Measurements from ENCODE around the gene SERTAD4. TPM values are rescaled to one million over a fixed set of nuclear protein-coding genes. Genes with fewer than 3 reads are reported as not detected.
"Not testable (repeated sequence)": the region's sequence is repeated elsewhere in the genome, so short reads cannot be mapped to it uniquely, and the experiment has no call there.

The SERTAD4 gene
- polyA plus RNA-seq, 1 donor: 3.3 TPM

DNA sequence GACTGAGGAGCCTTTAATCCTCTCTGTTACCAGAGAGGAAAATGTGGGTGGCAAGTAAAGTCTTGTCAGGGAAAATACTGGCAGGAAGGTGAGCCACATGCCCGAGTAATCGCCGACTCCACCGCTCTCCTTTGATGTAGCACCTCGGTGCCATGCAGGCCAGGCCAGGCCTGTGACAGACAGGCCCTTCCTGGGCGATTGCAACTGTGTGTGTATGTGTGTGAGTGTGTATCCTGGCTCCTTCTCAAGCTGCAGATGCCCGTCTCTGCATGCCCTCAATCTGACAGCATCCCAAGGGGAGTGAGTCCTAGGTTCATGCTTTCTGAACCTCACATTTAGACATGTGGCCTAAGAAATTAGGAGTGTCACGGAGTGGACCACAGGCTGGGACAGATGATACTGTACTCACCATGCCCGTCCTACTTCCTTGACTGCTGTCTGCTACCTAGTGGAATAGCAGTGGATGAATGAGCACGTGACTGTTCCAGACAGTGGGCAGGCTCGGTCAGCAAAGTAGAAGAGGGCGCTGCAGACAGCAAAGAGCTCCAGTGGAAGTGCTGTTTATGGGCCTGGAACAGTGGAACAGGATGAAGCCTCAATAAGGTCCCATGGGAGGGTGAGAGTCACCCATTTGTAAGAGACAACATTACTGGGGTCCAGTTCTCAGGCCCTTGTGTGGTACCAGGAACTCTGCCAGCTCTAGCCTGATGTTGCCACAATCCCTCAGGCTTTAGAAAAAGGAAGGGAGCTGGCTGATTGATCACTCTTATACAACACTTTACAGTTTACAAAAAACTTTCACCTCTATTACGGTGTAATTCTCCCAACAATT is 25.3 kb downstream of the SERTAD4 start:
- no peak for DNase-seq

GRCh38 chr1:210259561-210259960 is 27.0 kb downstream of the SERTAD4 start:
- no peak for DNase-seq

- DNase-seq: no peak
Measured at GRCh38 chr1:210260096-210260495, 27.5 kb downstream of the SERTAD4 start.

GRCh38 chr1:210262167-210262896 is 29.7 kb downstream of the SERTAD4 start:
- no peak for DNase-seq

- DNase-seq: no peak
Measured at GRCh38 chr1:210262897-210263272, 30.3 kb downstream of the SERTAD4 start.

DNA sequence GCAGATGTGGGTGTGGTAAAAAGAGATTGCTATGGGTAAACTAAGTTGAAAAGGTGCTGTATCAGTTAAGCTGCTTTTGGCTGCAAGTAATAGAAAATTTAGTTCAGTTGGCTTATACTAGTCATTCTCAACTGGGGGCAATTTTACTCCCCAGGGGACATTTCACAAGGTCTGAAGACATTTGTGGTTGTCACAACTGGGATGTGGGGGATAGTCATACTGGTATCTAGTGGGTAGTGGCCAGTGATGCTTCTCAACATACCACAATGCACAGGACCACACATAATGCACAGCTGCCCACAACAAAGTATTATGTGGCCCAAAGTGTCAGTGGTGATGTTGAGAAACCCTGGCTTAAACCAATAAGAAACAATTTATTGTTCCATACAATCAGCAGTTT is 31.4 kb downstream of the SERTAD4 start:
- DNase-seq: no peak

DNA sequence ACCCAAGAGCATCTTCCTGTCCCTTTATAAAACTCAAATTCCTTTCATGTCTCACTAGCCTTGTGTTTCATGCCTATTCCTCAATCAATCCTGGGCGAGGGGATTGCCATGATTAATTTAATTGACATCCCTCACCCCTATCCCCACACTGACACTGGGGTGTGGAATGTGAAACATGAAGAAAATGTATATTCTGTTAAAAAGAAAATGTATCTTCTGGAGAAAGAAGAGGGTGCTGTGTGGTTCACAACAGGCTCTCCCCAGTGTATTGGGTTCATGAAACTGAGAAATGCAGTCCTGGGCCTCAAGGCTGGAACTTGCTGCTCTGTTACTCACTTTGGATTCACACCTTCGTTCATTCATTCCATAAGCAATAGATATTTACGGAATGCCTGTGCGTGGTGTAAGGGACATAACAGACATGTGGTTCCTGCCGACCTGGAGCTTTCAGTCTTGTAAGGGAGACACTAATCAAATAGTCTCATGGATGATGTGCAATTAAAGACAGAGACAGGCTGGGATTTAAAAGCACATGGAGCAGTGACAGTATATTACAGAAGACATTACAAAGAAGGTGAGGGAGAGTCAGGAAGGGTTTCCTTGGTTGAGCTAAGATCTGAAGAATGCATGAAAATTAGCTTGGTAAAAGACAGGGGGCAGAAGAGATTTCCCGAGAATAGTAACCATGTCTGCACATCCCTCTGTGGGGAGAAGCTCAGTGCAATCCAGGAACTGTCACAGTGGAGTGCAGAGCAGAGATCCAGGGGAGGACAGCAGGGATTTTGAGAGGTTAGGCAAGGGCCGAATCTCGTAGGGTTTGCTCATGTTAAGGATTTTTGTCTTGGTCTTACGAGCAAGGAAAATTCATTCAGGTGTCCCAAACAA is 32.1 kb downstream of the SERTAD4 start:
- DNase-seq: no peak

DNA sequence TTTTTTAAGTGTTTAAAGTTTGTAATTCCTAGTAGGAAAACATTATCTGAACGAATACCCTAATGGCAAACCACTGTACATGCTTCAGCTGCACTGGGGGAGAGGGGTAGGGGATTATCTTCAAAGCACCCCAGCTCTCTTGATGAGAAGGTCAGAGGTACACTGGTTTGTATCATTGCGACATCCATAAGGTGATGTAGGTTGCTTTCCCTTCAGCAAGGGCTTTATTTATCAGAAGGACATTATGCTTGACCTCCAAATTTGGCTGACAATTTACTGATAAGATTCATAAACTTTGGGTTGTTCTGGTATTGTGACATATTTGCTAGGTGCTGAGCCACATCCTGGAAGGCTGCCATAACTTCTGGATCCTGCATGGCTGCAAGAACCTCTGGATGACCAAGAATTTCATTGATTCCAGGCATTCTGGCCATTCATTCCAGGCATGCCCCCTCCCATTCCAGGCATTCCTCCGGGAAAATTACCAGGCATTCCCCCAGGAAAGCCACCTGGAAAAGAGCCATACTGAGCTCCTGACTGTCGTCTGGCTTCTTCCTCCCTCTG is 32.9 kb downstream of the SERTAD4 start:
- not testable (repeated sequence) for DNase-seq

DNA sequence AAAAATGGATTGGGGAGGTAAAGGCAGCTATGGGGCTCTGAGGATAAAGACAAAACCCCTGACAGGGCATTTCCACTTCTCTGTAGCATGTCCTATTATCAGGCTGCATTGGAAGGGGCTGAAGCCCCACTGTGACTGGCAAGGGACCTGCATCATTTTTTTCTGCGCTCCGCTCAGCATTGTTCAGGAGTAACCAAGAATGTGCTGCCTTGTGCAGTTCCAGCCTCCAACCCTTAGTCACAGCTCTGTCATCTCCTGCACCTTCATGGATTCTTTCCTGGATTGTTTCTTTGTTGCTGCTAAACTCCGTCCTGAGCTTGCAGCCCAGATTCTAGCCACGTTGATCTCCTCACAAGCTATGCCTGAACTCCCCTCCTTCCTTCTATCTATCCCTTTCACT is 37.4 kb downstream of the SERTAD4 start:
- DNase-seq: no peak

- no peak for DNase-seq
Measured at GRCh38 chr1:210272666-210273065, 40.1 kb downstream of the SERTAD4 start.

GRCh38 chr1:210280221-210280620 is 47.6 kb downstream of the SERTAD4 start:
- DNase-seq: no peak

- no peak for DNase-seq
Measured at GRCh38 chr1:210288116-210288515, 55.5 kb downstream of the SERTAD4 start.

DNA sequence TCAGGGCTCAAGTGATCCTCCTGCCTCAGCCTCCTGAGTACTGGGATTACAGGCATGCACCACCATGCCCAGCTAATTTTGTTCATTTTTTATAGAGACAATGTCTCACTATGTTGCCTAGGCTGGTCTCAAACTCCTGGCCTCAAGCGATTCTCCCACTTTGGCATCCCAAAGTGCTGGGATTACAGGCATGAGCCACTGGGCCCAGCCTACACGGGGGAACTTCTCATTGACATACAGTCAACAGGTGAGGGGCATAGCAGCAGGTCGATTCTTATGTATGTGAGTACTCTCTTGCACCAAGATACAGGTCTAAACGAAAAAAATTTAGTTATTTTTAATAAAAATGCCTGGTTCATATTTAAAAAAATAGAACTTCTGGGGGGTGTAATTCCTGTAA is 56.7 kb downstream of the SERTAD4 start:
- no peak for DNase-seq

DNA sequence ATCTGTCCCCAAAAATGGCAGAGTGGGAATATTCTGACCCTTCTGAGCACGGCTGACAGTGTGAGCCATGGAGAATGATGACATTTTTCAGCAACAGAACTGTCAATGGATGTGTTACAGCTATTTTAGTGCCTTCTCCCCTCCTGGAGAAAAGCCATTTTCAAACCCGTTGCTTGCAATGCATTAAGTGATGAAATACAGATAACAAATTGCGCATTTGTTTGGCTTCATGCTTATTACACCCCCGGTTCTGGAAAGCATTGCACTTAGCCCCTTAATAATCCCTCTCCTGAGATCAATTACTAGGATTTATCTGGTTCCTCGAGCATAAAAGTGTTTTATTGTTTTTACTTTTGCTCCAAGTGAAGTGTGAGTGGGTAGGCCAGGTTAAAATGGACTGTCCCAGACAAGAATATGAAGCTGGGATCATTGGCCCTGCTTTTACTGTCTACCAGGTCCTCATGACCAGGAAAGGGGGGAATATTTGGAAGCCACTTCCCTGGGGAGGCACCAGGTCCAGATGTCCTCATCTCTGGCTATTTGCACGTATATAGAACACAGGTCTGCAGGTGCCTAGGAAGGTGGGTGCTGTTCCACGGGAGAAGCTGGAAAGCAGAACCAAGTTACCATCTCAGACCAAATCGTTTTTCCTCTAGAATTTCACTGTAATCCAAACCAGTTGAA is 58.6 kb downstream of the SERTAD4 start:
- DNase-seq: no peak

DNA sequence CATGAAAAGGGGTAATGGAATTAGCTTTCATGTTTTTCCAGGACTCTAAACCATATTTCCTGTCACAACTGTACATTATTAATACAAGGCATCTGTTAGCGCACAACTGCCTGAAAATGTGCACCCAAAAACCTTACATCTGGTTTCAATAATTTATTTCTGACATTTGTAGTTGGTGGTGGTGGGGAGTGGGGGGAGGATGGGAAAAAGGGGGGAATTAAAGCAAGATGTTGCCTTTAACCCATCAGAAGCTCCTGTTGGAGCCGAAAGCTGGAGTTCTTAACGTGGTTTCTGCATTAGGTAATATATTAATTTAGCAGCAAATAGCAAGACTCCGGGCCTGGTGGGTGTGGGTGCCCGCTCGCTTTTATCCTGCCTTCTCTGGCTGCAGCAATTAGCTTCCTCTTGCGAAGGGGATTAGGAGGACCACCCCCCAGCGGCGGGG is 59.2 kb downstream of the SERTAD4 start:
- peak; percentile 26 for DNase-seq

- peak; percentile 65 for DNase-seq
Measured at GRCh38 chr1:210292231-210292871, 59.8 kb downstream of the SERTAD4 start.

DNA sequence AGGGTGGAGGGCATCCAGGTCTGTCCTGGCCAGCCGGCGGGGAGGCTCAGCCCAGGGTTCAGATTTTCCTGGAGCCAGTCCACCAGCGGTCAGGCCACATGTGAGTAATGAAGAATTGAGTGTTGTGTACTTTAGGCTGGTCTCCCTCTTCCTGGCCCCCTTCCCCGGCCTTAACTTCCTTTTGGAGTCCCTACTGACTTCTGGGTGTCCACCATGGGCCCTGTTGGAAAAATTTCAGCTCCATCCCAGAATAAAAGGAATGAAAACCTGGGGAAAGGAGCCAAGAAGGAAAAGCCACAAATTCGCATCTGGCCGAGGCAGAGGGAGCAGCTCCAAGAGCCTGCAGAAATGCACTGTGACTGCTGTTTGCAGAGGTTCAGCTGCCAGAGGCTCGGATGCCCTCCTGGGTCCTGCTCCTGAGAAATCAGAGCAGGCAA is 60.6 kb downstream of the SERTAD4 start:
- DNase-seq: peak; percentile 22

DNA sequence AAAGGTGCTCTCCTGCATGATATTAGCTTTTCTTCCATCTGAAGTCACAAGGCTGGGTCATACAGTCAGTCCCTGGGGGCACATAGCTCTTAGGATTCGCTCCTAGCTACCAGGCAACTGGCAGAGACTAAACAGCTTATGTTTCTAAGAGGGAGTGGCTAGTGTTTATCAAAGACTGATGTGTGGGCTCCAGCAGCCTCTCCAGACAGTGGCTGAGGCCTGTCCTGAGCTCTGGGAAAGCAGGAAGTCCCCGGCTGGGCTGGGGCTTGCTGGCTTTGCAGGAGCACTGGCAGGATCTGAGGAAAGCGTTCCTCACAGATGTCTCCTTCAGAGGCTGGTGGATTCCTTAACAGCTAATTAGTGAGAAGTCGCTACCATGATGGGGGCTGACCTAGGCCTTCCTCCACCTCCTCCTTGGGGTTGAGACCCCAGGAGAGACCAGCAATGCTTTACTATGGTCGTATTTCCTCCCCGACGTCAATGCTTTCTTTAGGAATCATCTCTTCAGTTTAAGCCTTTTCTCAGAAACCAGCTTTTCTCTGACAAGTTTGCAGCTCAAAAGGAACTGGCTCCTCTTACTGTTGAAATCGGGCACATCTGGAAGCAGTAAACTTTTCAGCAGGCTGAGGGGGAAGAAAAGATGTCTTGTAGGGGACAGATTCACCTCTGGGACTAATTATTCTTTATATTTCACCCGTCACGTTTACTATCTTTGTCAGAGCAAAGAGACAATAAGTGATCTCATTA is 62.6 kb downstream of the SERTAD4 start:
- DNase-seq: peak; percentile 50

Measured in left kidney (tissue), 2 donors.